Hematopoietic multipotent progenitor cell treated with erythropoietin and hydrocortisone succinate and interleukin-3 and kit ligand, for 4 days (in vitro differentiated cells): Measurements from ENCODE around the gene ATP6V0B.
A peak's percentile ranks its signal among the peaks of the same experiment; 100 is the strongest.

Experiments used
- DNase-seq: peaks from one replicate; pipeline ENCODE4 v3.0.0-alpha.2; 2015

ATP6V0B gene

GRCh38 chr1:43969746-43970466 is 4.9 kb upstream of the ATP6V0B start, which contains the start of gene DPH2:
DPH2 (plus strand) TSS chr1:43970010; CDS start chr1:43970176, 166 bp downstream.
- DNase-seq = peak; percentile 99

DNA sequence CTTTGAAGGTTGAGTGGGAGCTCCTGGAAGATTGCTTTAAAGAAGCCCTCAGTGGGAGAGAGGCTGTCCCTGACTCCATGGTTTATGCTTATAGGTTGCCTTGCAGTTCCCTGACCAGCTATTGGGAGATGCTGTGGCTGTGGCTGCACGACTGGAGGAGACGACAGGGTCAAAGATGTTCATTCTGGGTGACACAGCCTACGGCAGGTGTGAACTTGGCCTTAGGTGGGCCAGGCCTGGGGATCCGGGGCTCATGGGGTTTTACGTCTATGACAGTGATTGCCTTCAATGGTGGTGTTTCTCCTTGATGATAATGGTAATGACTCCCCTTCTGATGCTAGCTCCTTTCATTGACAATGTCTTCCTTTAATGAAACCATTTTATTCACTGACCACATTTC is 4.3 kb upstream of the ATP6V0B start:
- no peak for DNase-seq

DNA sequence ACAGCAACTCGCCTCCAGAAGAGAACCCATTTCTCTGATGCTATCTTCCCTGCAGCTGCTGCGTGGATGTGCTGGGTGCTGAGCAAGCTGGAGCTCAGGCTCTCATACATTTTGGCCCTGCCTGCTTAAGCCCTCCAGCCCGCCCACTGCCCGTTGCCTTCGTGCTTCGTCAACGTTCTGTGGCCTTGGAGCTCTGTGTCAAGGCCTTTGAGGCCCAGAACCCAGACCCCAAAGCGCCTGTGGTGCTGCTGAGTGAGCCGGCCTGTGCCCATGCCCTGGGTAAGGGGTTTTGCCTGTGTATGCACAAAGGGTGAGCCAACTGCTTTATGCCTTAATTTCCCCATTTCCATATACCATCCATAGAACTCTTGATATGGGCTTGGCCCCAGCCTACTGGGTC is 3.8 kb upstream of the ATP6V0B start:
- no peak for DNase-seq

- DNase-seq = no peak
Measured at GRCh38 chr1:43971336-43971980, 3.3 kb upstream of the ATP6V0B start.

DNA sequence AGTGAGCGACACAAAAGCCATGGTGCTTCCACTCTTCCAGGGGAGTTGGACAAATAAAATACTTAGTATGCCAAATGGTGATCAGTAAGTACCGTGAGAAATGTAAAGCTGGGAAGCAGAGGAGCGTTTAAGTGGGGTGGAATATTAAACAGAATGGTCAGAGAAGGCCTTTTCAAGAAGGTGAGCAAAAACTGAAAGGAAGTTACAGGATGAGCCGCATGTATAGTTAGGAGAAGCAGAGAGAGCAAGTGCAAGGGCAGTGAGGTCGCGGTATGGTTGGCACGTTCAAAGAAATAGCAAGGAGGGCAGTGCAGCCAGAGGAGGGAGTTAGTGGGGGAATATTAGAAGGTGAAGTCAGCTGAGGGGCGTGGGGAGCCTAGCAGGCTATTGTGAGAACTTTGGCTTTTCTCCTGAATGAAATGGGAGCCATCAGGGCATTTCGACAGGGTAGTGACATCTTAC is 748 bp upstream of the ATP6V0B start:
- DNase-seq = peak; percentile 66

GRCh38 chr1:43975249-43975961 is 645 bp downstream of the ATP6V0B start:
- DNase-seq = peak; percentile 86

- DNase-seq = peak; percentile 43
Measured at GRCh38 chr1:43976045-43976444, 1.3 kb downstream of the ATP6V0B start.

DNA sequence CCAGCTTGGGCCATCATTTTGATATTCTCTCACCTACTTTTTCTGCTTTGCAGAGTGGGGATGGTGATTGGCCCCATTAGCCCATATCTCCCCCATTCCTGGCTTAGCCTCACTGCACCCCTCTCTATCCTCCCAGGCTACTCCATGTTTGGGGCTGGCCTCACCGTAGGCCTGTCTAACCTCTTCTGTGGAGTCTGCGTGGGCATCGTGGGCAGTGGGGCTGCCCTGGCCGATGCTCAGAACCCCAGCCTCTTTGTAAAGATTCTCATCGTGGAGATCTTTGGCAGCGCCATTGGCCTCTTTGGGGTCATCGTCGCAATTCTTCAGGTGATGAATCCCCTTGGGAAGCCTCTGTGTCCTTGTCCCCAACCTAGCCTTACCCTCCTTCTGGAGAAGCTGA is 2.1 kb downstream of the ATP6V0B start:
- no peak for DNase-seq

GRCh38 chr1:43977376-43978263 is 2.9 kb downstream of the ATP6V0B start:
- no peak for DNase-seq

DNA sequence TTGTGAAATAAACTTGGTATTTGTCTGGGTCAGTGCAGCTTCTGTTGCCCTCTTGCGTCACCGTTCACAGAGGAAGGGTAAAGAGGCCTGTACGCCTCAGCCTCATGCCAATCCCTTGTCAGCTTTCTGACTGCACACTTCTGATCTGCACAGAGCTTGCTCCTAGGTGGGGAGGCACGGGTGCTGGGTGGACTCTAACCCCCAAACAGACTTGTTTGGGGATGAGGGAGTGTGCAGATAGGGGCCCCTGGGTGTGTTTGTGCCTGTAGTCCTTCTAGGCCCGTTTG is 3.4 kb downstream of the ATP6V0B start:
- DNase-seq = no peak

DNA sequence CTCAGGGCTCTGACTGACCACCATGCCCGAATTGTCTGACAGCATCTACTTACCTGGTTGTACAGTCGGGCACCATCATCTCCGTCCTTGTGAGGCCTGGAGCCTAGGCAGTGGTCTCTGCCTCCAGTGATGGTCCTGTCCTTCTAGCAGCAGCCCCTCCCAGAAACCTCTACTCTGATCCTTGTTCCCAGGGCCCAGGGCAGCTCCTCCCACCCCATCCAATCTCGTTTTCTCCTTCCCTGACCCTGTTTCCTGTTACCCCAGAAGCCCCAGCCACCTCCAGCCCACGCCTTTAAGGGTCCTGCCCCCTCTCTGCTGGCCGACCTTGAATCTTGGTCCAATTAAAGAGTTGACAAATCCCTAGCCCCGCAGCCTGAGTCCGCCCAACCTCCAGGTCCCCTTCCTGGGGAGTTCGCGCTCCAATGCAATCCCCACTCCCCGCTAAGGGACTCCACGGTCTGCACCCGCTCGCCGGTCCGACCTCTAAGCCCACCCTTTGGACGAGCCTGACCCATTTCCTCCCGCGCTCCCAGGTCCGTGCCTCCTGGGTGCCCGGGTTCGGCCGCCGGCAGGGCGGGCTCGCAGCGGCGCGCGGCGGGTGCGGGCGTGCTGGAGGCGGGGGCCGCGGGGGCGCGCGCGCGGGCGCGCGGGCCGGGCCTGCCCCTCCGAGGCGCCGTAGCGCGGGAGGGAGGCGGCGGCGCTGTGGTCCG is 3.9 kb downstream of the ATP6V0B start, which contains the start of gene B4GALT2:
Gene B4GALT2 (plus strand): TSS at position 660 of the 710 bp plus-strand sequence. CDS start 1,951 bp downstream, outside the sequence.
- peak; percentile 68 for DNase-seq

GRCh38 chr1:43979261-43979527 is 4.4 kb downstream of the ATP6V0B start:
- DNase-seq = no peak

DNA sequence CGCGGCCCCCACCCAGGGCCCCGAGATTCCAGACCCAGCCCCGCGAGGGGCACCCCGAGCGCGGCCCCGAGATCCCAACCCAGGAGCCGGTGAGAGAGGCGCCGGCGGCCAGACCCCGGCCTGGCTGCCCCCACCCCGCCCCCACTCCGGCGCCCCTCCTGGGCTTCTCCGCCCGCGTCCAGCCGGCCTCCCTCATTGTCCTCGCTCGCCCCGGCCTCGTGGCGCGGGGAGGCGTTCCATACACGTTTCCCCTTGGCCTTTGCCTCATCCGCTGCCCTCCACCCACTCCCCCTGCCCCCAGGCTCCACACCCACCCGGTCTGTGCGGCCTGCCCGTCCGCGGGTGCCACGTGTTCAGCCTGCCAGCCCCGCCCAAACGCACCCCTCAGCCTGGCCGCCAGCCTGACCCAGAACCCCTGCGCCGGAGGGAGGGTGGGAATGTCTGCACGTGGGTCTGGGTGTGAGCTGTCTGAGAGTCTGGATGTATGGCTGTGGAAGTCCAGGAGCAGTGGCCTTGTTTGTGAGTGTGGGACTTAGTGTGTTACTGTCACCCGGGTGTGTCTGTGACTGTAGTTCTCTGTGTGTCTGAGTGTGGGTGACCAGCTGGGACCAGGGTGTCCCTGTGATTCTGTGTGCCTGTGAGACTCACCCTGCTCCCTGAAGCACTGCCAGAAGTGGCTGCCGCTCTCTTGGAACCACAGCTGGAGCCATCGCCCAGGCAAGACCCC is 4.9 kb downstream of the ATP6V0B start:
- DNase-seq = peak; percentile 82

DNA sequence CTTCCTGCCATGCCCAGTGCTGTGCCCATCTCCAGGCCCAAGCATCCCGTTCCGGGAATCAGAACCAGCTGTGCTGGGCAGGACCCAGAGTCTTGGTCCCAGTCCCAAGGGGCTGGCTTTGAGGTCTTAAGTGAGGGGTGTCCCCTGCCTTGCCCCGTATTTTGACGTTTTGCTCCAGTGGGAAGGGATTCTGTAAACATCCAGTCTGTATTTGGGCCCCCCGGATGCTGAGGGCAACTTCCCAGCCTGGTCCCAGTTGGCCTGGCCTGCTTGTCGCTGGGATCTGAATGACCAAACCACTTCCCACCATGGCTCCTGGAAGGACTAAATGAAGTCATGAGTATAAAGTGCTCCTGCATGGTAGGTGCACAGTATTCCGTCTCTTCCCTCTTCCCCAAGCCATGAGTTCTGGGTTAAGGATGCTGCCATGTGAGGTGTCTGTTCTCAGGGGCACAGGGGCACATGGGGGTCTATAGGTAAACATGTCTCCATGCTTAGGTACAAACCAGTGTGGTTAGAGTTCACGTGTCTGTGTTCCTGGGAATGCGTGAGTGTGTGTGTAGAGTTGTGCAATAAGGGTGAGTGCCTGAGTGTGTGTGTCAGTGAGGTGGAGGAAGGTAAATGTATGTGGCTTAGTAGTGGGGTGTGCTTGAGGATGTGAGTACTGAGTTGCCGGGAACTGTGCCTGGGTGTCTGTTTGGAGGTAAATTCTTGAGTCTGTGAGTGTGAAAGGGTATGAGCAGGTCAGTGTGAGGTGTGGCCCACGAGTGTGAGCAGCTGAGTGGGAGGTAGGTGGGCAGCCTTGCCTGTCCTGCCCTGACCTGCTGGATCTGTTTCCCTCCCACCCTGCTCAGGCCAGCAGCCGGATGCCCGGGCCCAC is 5.7 kb downstream of the ATP6V0B start:
- DNase-seq = no peak

GRCh38 chr1:43981135-43981491 is 6.4 kb downstream of the ATP6V0B start:
- DNase-seq = no peak

- no peak for DNase-seq
Measured at GRCh38 chr1:43981636-43982035, 6.9 kb downstream of the ATP6V0B start.

DNA sequence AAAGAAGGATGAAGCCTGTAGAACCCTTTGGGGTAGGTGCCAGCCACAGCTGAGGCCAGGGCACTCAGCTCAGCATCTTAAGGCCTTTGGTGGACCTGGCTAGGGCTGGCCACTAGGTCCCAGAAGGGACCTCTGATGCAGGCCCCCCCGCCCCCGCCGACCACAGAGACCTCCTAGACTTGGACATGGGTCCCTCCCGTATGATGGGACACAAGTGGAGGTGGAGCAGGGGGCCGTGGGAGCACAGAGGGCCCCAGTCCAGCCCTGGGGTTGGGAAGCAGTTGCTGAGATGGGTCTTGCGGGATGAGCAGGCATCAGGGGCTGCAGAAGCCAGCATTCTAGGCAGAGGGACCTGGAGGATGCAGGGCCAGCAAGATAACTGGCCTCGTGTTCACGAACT is 7.5 kb downstream of the ATP6V0B start:
- no peak for DNase-seq

- no peak for DNase-seq
Measured at GRCh38 chr1:43982808-43983207, 8.0 kb downstream of the ATP6V0B start.

- DNase-seq = no peak
Measured at GRCh38 chr1:43983253-43983899, 8.6 kb downstream of the ATP6V0B start.

- no peak for DNase-seq
Measured at GRCh38 chr1:43984855-43985254, 10.1 kb downstream of the ATP6V0B start.
